Dedifferentiated amniotic fluid mesenchymal stem cell (primary cell): Measurements from ENCODE around the gene GCNT3.
"Not testable (repeated sequence)": the region's sequence is repeated elsewhere in the genome, so short reads cannot be mapped to it uniquely, and the experiment has no call there.

ENCODE experiments used
- DNase-seq: peaks from one replicate; pipeline ENCODE4 v3.0.0-alpha.2; 2016; ENCODE audit errors: extremely low spot score

The GCNT3 gene

DNA sequence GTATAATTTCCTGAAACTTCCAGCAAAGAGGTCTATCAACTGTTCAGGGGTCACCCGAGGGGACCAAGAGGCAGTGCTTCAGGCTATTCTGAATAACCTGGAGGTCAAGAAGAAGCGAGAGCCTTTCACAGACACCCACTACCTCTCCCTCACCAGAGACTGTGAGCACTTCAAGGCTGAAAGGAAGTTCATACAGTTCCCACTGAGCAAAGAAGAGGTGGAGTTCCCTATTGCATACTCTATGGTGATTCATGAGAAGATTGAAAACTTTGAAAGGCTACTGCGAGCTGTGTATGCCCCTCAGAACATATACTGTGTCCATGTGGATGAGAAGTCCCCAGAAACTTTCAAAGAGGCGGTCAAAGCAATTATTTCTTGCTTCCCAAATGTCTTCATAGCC lies 6.8 kb downstream of the GCNT3 start:
- DNase-seq = no peak

DNA sequence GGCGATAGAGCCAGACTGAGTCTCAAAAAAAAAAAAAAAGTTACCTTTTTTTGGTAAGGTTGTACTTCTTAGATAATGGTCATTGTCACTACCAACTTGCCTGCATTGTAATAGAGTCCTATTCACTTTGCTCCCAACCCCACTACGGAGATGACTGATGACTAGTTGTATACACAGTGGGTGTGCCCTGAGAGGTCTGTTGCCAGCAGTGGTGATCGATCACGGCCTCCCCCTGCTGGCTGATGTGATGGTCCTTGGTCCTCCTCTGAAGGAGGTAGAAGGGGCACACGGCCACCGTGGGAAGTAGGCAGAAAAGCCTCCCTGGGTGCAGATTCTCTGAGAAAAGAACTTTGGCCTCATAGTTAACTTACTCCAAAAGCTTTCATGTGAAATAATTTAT lies 10.7 kb downstream of the GCNT3 start:
- DNase-seq = no peak

DNA sequence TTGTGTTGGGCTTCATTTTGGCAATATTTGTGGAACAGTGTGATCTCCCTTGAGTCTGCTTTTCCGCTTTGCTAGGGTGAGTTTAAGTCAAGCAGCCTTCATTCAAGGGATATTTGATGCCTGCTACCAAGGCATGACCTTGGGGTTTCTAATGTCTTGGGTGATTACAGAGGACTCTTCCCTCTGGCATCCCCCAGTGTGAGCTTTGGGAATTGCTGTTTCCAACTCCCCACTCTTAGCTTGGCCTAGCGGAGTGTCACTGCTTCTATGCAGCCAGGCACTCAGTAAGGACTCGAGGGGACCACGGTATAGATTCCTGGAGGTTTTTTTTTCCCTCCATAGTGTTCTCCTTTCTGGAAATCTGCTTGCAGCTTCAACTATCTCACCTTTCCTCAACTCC lies 21.1 kb downstream of the GCNT3 start:
- no peak for DNase-seq

DNA sequence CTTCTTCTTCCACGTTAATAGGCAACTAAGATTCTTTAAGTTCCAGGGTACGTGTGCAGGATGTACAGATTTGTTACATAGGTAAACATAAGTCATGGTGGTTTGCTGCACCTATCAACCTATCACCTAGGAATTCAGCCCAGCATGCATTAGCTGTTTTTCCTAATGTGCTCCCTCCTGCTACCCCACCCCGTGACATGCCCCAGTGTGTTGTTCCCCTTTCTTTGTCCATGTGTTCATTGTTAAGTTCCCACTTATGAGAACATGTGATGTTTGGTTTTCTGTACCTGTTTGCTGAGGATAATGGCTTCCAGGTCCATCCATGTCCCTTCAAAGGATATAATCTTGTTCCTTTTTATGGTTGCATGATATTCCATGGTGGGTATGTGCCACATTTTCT lies 24.6 kb downstream of the GCNT3 start:
- DNase-seq = no peak

DNA sequence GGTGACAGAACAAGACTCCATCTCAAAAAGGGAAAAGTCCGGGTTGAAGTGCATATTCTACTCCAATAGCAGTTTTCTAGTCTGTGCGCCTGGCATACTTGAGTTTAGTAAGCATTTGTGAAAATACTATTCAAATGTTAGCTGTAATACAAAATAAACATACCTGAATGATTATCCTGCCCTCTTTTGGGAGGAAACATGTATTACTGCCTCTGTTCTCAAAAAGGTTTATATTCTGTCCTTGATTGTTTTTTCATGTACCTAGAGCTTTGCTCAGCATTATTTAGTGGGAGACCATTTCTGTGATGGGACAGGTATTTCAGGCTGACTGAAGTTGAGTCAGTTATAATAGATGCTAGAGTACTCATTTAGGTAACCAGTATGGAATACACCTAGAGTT lies 25.9 kb downstream of the GCNT3 start:
- DNase-seq = not testable (repeated sequence)

DNA sequence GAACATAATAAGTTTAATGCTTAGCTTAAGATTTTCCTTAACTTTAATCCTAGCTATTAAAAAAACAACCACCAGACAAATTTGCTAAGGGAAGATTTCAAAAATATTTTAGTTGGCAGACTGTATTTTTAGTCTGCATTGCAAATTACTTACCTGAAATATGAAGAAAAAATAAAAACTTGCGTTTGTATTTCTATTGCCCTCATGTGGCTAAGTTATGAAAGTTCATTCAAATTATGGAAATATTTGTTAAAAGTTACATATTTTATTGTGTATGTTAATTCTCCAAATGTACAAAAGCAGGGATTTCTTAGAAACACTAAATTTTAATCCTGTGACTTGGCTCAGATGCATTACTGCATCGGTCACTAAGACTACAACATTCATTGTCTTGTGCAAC lies 30.8 kb downstream of the GCNT3 start:
- DNase-seq = no peak

DNA sequence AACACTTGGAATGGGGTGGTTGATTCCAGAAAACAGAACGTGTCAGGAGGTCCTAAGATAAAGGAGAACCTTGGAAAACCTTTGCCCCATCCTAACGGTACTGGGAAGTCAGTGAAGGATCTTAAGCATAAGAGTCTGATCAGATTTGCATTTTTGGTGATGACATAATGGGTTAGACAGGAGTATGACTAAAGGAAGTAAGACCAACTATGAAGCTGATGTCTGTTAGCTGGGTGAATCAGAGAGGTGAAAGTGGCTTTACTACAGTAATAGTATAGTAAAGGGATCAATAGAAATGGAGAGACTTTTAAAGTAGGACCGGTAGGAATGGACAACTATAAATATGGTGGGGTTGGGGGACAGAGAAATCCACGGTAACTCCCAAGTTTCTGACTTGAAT lies 33.2 kb downstream of the GCNT3 start:
- no peak for DNase-seq

DNA sequence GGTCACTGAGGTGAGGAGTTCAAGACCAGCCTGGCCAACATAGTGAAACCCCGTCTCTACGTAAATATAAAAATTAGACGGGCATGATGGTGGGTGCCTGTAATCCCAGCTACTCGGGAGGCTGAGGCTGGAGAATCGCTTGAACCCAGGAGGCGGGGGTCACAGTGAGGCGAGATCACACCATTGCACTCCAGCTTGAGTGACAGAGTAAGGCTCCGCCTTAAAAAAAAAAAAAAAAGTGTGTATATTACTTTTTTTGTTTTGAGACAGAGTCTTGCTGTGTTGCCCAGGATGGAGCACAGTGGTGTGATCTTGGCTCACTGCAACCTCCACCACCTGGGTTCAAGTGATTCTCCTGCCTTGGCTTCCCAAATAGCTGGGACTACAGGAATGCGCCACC lies 34.2 kb downstream of the GCNT3 start:
- not testable (repeated sequence) for DNase-seq

DNA sequence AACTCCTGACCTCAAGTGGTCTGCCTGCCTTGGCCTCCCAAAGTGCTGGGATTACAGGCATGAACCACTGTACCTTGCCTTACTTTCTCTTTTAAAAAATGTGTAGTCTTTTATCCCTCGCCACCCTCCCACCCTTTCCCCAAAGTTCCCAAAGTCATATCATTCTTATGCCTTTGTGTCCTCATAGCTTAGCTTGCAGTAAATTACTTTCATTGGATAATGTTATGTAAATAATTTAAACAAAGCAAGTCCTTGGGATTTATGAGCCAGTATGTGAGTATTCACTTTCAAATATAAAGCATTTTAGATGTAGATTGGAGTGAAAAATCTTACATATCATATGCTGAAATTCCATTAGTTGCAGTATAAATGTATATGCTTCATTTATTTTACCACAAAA lies 34.7 kb downstream of the GCNT3 start:
- no peak for DNase-seq

DNA sequence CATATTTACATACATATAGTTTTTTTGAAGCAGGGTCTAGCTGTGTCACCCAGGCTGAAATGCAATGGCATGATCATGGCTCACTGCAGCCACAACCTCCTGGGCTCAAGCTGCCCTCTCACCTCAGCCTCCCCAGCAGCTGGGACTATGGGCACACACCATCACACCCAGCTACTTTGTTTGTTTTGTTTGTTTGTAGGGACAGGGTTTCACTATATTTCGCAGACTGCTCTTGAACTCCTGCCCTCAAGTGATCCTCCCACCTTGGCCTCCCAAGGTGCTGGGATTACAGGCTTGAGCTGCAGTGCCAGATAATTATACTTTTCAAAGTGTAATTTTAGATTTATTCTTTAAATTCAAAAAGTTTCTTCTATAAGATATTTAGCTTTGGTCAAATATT lies 35.5 kb downstream of the GCNT3 start:
- no peak for DNase-seq

DNA sequence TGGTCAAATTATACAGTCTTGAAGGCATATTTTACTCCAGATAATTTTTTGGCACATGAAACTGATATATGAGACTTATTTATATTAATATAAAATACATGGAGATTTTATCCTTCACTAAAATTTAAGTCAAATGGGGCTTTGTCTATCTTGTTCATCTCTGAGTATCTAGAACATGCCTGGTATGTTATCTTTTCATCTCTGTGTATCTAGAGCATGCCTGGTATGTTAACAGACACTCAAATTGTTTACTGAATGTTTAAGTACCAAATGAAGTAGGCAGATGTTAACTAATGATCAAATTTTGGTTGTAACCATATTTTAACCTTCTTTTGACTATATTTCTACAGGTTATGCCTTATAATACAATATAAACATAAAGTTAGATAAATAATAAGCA lies 38.0 kb downstream of the GCNT3 start:
- no peak for DNase-seq

DNA sequence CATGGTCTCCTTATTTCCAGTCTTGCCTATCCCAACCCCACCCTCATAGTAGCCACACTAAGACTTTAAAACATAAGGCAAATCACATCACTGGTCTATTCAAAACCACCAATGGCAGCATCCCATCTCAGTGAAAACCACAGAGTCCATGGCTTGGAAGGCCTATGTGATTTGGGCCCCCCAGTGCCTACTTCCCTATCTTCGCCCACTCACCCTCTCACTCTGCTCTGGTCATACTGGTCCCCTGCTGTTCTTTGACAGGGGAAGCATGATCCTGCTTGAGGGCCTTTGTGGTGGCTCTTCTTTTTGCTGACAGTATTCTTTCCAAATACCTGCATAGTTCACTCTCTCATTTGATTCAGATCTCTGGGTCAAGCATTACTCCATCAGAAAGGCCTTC lies 42.5 kb downstream of the GCNT3 start:
- no peak for DNase-seq

DNA sequence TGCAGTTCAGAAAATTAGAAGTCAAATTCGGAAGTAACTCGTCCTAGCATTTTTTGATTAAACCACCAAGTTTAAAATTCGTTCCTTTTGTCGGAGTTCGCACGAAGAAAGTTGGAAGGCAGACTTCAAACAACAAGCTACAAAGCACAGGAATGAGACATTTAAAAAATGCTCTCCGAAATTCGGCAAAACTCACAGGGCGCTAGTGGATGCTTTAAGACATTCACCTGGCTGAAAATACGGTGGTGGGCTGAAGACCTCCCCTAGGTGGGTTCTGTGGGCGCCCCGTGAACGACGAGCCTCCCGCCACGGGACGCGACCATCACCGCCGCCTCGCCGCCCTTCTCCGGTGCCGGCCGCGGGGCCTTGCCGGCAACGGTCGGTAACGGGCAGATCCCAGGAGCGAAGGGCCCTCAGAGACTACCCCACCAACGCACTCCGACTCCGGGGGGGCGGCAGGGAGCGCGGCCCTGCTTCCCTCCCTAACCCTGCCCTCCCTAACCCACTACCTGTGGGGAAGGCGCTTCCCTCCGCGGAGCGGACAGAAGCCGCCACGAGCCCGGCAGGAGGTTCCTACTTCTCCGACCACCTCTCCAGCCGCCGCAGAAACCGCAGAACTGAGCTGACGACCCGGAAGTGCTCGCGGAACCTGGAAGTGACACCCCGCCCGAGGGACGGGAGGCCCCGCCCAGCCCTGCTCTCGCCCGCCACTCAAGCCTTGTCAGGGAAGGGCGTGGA lies 45.5 kb downstream of the GCNT3 start, which contains the start of gene GTF2A2:
Gene GTF2A2, minus strand, starts transcription at position 619 of the 738 bp plus-strand sequence. CDS start 5,238 bp downstream, outside the sequence.
- DNase-seq = peak; percentile 94

DNA sequence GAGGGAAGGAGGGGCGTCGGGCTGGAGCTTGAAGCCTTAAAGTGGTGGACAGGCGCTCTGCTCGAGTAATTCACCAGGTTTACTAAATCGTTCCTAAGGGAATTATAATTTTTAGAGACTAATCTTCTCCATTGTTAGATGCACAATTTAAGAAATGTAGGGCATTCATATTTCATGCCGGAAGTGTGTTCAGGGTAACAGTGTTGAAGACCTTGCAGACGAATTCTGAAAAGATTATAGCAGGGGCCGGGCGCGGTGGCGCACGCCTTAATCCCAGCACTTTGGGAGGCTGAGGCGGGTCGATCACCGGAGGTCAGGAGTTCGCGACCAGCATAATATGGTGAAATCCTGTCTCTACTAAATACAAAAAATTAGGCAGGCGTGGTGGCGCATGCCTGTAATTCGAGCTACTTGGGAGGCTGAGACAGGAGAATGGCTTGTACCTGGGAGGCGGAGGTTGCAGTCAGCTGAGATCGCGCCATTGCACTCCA lies 46.1 kb downstream of the GCNT3 start:
- no peak for DNase-seq

DNA sequence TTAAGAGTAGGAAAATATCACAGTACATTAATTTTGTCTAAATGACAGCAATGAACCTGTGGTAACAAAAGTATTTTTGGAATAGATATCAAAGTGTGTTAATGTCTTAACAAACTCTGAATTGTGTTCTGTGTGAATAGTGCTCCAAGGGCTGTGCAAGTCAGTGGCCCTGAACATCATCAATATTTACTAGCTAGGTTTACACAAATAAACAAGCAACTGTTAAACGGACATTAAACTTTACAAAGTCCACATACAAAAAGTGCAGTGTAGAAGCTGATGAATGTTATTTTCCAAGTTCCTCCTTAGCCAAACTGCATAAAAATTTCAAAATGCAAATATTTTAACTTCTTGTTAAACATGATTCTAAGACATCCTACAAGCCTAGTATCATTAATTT lies 47.8 kb downstream of the GCNT3 start:
- DNase-seq = no peak

DNA sequence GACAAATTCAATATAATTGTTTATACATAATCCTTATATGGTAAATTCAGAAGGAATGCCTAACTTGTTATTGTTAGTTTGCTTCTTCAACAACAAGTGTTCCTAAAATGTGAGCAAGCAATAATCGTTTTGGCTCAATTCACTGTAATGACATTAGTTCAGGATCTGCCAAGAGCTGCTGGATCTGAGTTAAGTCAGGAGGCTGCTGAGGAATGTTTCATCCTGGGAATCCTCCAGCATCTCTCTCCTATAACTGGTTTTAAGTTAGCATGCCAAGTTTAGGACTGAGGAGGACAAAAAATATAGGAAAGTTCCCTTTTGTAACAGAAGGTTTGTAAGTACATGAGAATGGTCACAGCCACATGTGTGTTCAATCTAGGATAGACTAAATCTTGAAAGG lies 50.7 kb downstream of the GCNT3 start:
- peak; percentile 22 for DNase-seq

DNA sequence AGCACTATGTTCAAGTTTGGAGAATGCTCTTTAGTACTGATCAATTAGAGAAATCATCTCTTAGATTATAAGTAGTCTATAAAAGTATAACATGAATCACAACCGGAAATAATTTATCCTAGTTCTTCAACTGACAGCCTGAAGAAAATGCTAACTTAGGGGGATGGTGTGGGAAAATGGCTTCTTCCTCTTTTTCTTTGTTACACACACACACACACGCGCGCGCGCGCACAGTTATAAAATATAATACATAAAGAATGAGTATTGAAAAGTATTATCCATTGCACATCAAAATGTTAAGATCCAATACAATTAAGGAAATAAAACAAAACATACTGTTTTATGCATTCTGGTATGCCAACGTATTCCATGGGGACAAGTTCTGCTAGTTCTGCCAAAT lies 57.0 kb downstream of the GCNT3 start:
- DNase-seq = no peak
